Stimulated activated CD8-positive, alpha-beta memory T cell treated with anti-CD3 and anti-CD28 coated beads, Interleukin-7, amount 100 ng/mL, for 24 hours (primary cell): ENCODE results near the gene TMEM54.

ENCODE experiments used
- DNase-seq: peaks from one replicate; pipeline ENCODE4 v3.0.0-alpha.2; 2020; ENCODE audit warnings: low read depth

The TMEM54 gene

GRCh38 chr1:32864375-32865019 lies 36.7 kb downstream of the TMEM54 start:
- DNase-seq: no peak

DNA sequence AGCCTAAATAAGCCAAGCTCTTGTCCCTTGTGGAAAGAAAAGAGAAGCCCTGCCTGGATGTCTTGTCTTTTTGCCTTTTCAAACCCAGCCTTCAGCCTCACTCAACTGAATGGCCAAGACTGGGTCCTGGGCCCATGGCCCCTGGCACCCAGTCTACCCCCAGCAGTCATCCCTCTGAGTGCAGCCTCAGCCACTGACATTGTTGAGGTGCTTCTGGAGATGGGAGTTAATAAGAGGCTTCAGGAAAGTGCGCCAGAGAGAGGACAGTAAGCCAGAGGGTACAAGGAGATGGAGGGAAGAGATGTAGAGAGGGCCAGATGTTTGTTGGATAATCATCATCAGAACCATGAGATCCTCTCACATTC lies 37.3 kb downstream of the TMEM54 start:
- no peak for DNase-seq

GRCh38 chr1:32863218-32863880 lies 37.8 kb downstream of the TMEM54 start:
- DNase-seq: no peak

DNA sequence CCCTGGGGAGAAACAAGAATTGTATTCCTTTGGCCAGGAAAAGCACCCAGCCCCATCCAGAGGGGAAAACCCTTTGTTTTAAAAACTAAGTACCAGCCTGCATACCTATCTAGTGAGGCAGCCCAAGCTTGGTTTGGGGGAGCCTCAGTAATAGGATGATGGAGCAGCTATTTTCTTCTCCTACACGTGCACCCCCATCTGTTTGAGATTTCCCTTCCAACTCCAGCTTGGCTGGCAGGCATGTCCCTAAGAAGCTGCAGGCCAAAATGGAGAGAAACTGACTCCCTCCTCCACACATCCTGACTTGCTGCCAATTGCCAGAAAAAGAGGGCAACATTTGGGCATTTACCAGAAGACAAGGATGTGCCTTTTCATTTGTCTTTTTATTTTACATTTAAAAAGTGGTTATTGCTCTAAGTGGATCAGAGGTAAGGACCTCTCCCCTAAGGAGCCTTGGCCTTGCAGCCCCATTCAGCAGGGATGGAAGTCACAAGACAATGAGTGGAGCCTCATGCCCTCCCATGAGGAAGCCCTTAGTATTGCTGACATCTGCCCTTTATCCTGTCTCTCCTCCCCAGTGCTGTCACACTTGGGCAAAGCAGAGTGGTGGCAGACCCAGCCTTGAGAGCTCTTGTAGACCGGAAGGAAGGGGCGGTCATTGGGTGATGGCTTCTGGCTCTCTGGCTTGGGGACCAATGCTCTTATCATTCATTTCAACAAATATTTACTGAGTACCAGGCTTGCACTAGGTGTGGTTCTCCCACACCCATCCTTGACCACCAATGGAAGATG lies 39.1 kb downstream of the TMEM54 start:
- no peak for DNase-seq

DNA sequence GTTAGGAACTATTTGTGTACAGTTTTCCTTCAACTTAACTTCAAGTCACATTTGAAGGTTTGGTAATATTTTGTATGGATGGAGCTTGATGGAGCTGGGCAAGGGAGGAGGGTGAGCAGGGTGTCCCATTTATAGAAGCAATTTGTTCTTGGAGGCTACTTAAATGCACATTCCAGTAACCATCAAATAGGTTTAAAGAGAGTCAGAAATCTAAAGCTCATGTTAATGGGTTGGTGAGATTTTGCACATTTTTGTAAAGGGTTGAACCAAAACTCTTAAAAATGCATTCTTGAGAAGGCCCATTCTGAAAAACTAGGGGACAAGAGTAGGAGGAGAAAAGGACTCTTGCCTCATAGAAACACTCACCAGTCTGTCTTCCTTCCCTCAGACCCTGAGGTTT lies 40.6 kb downstream of the TMEM54 start:
- no peak for DNase-seq

- DNase-seq: no peak
These were observed 41.3 kb downstream of the TMEM54 start for GRCh38 chr1:32859915-32860314.

GRCh38 chr1:32858791-32859190 lies 42.4 kb downstream of the TMEM54 start:
- no peak for DNase-seq

- DNase-seq: no peak
These were observed 43.1 kb downstream of the TMEM54 start for GRCh38 chr1:32858136-32858535.

GRCh38 chr1:32855861-32856617 lies 45.1 kb downstream of the TMEM54 start:
- DNase-seq: no peak

- no peak for DNase-seq
These were observed 52.7 kb downstream of the TMEM54 start for GRCh38 chr1:32848354-32849063.
